Measurements from ENCODE around the gene REC114.
"Not testable (repeated sequence)": the region's sequence is repeated elsewhere in the genome, so short reads cannot be mapped to it uniquely, and the experiment has no call there.

Gene REC114, protein sequence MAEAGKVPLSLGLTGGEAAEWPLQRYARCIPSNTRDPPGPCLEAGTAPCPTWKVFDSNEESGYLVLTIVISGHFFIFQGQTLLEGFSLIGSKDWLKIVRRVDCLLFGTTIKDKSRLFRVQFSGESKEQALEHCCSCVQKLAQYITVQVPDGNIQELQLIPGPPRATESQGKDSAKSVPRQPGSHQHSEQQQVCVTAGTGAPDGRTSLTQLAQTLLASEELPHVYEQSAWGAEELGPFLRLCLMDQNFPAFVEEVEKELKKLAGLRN
- total RNA-seq = 0 to 0.06 (median 0) reads per million in 18 experiments

DNA sequence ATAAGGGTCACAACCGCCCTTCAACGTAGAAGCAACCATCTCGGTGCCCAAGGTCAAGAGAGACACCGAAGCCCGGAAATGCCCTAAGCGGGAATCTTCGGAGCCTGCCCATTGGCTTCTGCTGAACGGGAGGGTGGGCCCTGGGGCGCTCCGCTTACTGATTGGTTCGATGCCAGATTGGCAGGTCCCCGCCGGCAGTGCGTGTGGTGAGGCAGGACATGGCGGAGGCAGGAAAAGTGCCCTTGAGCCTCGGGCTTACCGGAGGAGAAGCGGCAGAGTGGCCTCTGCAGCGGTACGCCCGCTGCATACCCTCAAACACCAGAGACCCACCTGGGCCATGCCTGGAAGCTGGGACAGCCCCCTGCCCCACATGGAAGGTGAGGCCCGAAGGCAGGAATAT lies at the start of gene REC114:
TSS of gene REC114 (plus strand) at position 197 of the 400 bp plus-strand sequence. CDS start at position 219, 22 bp downstream.
- DNase-seq = no peak

DNA sequence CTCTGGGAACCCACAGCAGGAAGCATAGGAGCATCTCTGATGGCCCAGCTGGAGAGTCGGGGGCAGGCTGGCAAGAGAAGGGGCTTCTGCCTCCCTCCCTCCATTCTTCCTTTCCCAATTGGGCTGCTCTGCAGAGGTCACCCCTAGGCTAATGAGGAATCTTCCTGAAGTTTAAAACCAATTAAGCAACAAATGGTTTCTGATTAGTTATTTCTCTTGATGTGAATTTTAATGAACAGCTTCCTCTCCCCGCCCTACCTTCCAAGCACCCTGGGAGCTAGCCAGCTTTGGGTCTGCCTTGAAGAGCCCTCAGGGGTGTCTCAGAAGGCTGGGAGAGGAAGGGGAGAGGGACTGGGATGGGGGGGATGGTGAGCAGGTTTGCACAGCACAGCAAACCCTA lies 49.6 kb upstream of the REC114 start:
- DNase-seq = no peak

DNA sequence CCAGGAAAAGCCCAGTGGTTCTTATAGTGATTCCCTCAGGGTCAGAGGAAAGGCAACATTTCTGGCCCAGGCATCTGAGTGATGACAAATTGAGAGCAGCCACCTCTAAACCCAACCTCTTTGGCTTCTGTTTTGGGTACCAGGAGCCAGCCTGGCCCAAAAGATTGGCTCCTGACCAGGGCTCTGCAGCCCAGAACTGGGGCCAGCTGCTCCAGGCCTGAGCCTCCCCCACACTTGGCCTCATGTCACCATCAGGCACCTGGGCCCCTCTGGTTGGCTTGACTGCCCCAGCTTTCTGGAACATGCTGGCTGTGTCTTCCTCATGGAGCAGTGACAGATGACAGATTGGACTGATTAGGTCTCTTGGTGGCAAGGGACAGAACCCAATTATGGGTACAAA lies 48.2 kb upstream of the REC114 start:
- DNase-seq = no peak

DNA sequence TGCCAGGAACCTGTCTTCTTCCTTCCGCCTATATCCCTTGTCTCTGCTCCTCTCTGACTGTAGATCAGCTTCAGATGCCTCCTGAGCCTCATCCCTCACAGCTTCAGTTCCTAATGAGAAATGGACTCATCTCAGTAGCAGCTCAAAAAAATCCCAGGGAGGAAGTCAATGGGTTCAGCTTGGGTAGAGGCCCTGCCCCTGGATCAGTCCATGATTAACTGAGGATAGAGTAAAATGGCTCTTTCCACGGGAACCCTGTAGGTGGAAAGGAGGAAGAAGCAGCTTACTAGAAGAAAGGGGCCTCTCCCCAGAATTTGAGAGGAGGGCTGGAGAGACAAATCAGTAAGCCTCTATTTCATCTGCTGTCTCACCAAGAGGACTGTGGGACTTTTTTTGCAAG lies 47.3 kb upstream of the REC114 start:
- DNase-seq = no peak

DNA sequence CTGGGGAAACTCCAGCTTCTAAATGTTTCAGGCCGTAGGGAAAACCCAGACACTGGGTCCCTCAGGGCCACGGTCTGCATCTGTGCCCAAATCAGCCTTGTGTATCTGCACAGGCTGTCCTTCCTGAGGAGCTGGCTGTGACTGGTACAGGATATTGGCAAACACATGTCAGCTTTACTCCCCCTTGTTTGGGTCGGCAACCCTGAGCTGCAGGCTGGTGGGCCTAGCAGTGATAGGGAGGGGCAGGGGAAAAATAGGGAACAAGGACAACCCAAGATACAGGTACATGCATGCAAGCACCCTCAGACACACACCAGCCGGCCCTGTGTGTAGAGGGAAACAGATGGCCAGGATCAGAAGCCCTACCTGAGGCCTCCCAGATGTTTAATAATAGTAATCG lies 45.5 kb upstream of the REC114 start:
- DNase-seq = no peak

DNA sequence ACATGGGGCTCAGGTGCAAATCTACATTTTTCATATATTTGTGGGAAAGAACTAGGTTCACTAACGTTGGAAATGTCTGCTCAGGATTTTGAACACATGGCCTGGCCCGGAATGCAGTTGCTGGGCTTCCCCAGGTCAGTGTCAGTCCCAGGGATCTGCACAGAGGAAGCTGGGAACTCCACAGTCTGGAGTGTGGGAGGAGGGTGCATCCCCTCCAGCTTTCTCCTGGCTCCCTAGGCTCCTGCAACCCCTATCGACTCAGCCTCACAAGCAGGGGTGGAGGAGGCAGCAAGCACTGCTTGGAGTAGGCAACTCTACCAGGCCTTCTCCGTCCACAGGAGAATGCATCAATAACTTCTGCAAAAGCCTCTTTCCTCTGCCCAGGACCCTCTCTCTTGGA lies 44.1 kb upstream of the REC114 start:
- DNase-seq = peak in 1 of 2 donors; percentile 4

DNA sequence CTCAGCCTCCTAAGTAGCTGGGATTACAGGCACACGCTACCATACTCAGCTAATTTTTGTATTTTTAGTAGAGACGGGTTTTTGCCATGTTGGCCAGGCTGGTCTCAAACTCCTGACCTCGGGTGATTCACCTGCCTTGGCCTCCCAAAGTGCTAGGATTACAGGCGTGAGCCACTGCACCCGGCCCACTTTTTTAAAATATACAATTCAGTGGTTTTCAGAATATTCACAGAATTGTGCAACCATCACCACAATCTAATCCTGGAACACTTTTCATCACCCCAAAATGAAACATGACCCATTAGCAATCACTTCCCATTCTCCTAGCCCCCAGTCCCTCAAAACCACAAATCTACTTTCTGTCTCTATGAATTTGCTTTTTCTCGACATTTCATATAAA lies 42.7 kb upstream of the REC114 start:
- DNase-seq = peak; percentile 29

DNA sequence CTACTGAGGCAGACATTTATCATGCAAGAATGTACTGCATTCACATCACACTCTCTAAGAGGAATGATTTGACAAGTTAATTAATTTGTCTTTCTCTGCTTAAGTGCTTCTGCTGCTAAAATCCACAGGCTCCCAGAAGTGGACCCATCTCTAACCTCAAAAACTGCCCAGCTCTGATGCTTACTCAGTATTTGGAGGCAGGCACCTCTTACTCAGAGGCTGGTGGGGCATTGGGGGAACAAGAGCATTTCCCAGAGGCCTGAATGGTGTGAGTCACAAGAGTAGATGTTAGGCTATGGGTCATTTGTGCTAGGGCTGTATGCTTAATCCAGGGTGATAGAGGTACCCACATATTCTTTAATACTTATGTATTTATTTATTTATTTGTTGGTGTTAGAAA lies 39.8 kb upstream of the REC114 start:
- no peak for DNase-seq

DNA sequence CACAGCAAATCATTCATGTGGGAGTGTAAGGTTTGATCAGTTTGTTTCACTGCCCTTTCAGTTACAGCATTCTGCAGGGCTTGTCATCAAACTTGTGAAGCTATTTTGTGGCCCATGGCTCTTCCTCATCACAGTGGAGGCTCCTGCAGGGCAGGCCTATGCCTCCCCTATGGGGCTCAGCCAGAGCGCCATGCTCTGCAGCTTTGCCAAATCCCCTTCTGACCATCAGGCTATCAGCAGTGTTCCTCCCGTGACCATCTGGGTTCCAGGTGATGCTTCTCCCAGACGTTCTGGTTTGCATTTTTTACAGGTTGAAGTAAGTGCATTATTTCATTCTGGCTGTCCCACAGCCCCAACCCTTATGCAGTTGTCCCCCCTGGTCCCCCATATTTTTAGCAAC lies 28.1 kb upstream of the REC114 start:
- no peak for DNase-seq

DNA sequence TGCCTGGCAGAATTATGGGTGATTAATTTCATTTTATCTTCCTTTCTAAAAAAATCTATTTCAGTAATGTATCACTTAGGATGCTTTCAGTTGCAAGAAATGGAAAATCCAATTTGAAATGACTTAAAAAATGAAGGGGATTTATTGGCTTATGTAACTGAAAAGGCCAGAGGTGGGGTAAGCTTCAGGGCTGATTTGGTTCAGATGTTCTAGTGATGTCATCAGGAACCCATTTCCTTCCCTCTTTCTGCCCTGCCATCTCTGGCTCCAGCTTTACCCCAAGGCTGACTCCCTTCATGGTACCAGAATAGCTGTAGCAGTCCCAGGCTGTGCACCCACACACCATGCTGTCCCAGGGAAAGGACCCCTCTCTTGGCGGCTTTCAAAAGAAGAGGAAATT lies 18.5 kb upstream of the REC114 start:
- no peak for DNase-seq

DNA sequence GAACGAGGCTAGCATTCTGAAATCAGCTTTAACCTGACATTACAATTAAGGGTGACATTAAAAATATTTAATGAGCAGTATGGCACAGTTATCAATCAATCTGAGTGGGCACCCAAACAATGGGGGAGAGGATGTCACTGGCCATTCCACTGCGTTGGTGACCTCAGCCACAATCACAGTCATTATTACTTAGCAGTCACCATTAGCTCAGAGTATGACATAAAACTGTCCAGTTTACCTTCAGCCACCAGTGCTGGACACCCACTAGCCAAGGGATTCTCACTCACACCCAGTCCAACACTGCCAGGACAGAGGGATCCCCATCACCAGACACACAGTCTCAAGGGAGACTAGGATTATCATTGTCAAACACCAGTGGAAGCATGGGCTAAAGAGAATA lies 17.5 kb upstream of the REC114 start:
- DNase-seq = no peak

DNA sequence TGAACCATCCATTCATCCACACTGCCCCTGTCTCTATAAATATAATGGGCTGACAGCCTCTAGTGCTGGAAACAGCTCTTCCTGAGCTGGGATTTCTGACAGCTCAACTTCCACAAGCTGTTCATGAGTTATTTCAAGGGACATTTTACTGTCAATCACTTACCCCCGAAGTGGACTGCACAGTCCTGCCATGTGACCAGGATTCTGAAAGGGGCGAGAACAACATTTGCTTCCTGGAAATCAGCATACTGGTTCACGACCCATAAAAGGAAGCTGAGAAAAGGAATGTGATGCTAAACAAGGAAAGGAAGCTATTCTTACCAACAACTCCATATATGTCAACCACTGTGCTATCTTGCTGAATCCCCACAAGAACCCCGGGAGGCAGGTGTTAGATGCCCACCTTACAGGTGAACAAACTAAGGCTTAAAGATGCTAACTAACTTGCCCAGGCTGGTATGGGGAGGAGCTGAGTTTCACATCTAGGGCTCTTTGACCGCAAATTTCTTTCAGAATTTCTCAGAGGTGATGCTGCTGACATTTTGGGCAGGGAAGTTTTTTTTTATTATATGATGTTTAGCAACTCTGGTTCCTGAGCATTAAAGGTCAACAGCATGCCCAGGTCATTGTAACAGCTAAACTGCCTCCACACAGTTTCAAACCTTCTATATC lies 16.5 kb upstream of the REC114 start:
- DNase-seq = no peak

DNA sequence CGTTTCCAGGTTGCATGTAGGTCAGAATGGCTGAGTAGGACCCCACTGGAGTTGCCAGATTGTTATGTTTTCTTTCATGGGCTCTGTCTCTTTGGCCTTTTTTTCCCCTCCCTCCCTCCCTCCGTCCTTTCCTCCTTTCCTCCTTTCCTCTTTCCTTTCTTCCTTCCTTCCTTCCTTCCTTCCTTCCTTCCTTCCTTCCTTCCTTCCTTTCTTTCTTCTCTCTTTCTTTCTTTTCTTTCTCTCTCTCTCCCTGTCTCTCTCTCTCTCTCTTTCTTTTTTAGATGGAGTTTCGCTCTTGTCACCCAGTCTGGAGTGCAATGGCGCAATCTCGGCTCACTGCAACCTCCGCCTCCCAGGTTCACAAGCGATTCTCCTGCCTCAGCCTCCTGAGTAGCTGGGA lies 11.6 kb upstream of the REC114 start:
- not testable (repeated sequence) for DNase-seq

DNA sequence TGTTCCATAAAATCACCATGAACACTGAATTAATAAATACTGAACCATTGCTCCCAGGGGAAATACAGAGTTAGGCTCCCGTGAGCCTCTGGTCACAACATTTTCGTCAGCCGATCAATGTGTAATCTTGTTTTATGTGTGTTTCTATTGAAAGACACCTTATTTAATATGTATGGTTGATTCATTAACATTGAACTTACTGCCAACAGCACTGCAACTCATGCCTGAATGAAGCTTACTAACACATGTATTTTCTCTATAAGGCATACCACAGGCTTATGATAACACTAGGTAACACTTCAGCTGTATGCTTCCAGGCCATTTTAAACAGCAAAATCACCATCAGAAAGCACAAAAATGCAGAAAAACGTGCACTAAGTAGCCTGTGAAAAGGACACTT lies 9.1 kb upstream of the REC114 start:
- DNase-seq = no peak

DNA sequence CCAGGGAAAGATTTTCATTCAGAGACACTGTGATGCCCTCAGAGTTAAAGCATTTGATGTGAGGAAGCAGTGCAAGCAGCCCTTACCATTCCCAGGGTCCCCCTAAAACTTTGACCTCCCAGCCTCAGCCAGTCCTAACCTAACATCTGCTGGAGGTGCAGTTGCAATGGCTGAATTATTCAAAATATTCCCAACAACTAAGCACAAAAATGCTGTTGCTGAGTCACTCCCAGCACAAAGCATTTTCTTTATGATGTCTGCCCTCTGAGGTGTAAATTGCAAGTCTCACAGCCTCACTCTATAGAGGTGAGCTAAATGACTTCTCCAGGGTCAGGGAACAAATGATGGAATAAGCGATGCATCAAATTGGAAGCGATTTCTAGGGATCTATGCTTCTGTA lies 6.4 kb upstream of the REC114 start:
- DNase-seq = no peak

DNA sequence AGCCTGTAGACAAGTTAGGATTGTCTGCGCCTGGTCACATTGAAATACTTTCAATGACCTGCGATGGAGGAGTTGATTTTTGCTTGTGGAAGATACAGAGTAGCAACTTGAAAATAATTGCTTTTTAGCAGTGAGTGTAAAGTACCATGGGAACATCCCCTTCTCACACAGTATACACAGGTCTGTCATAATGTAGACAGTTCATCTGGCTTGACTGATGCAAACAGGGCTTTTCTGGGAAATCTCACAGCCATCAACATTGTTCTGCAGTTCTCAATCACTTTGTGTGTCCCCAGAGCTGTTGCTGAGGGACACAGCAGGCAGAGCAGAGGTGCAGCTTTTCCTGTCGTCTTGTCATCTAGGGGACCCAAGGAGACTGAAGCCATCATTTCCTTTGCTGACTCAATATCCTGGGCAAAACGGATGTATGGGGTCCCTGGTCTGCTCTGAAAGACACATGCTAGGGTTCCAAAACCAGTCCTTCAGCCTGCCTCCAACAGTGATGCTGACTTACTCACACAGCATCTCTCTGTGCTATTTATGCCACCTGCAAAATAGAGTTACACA lies 5.3 kb upstream of the REC114 start:
- no peak for DNase-seq

DNA sequence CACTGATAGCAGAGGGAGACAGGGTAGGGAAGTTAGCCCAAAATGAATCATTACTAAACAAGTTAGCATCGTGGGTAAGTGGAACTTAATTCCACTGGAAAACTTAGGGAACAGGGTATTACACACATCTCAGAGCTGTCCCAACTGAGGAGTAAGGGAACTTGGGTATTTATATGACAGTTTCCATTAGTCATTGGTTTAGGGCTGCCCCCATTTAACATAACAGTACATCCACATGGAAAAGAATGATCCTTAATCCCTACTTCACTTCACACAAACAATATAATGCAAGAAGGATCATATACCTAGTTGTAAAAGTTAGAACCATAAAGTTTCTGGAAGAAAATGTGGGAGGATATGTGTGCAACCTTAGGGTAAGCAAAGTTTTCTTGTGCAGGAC lies 4.3 kb upstream of the REC114 start:
- no peak for DNase-seq

DNA sequence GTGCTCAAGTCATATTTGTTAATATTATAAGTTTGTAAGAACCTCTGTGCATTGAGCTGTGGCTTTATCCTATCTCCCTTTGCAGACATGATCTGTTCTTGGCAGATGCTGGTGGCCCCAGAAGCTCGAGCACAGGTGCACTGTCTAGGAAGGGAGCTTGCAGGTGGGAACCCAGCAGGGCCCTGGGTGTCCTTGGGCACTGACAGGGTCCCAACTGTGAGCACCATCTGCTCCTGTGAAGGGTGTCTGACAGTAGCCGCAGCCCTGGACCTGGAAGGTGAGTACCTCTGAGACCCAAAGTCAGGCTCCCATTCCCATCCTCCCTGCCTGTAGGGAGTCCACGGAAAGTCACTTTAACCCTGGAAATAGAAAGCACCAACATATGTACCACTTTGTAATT lies 2.4 kb upstream of the REC114 start:
- DNase-seq = no peak

DNA sequence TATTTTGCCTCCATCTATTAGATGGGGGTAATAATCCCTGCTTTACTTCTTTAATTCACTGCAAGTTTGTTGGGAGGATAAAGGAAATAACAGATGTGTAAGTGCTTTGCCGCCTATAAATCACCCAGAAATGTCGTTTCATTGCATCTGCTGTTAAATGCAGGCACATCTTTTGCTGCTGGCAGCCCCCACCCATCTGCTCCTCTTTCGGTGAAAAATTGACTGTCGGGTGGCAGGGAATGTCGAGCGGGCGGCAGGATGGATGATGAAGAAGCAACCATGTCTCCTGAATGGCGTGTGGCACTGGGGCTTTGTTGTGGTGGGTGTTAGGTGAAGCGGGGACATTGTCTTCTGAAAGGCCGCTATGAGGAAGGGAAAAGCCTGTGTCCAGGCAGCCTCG lies 543 bp upstream of the REC114 start:
- DNase-seq = no peak

DNA sequence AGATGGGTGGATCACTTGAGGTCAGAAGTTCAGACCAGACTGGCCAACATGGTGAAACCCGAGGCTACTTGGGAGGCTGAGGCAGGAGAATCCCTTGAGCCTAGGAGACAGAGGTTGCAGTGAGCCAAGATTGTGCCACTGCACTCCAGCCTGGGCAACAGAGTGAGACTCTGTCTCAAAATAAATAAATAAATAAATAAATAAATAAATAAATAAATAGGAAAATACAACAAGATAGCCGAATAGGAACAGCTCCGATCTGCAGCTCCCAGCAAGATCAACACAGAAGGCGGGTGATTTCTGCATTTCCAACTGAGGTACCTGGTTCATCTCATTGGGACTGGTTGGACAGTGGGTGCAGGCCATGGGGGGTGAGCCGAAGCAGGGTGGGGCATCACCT lies 4.5 kb downstream of the REC114 start:
- not testable (repeated sequence) for DNase-seq

DNA sequence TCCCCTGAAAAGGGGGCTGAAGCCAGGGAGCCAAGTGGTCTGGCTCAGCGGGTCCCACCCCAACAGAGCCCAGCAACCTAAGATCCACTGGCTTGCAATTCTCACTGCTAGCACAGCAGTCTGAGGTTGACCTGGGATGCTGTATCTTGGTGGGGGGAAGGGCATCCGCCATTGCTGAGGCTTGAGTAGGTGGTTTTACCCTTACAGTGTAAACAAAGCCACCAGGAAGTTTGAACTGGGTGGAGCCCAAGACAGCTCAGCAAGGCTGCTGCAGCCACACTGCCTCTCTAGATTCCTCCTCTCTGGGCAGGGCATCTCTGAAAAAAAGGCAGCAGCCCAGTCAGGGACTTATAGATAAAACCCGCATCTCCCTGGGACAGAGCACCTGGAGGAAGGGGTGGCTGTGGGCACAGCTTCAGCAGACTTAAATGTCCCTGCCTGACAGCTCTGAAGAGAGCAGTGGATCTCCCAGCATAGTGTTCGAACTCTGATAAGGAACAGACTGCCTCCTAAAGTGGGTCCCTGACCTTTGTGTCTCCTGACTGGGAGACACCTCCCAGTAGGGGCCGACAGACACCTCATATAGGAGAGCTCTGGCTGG lies 5.3 kb downstream of the REC114 start:
- DNase-seq = not testable (repeated sequence)

DNA sequence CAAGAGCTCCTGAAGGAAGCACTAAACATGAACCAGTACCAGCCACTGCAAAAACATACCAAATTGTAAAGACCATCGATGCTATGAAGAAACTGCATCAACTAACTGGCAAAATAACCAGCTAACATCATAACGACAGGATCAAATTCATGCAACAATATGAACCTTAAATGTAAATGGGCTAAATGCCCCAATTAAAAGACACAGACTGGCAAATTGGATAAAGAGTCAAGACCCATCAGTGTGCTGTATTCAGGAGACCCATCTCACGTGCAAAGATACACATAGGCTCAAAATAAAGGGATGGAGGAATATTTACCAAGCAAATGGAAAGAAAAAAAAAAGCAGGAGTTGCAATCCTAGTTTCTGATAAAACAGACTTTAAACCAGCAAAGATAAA lies 7.0 kb downstream of the REC114 start:
- not testable (repeated sequence) for DNase-seq

DNA sequence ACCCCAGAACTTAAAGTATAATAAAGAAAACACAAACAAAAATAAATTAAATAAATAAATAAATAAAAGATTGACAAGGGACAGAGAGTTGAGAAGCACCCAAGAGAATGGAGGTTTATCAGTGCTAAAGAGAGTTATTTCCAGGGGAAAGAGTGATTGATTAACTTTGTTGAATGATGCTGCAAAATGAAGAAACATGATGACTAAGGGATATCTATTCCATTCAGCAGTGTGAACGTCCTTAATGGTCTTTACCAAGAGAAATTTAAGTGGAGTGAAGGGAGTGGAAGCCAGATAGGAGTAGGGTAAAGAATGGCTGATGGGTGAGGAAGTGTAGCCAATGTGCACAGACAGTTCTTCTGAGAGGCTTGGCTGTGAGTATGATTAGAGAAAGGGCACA lies 11.1 kb downstream of the REC114 start:
- DNase-seq = no peak

DNA sequence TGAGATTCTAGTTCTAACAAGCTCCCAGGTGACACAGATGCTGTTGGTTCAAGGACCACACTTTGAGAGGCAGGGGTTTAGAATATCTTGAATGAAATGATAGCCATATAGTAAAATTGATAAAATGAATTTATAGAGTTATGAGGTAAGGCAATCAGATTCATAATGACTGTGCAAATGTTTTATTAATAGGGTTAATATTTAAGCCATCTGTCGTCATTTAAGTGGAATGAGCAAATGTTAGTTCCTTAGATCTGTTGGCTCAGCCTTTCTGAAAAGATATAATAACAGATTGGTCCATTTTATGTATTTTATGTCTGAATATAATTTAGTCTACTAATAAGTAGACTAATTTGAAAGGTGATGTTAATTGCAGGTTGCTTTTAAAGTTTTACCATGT lies 12.9 kb downstream of the REC114 start:
- no peak for DNase-seq

Measured in inflammatory macrophage (primary cell).